ENCODE measurements around the gene FBL. TPM values are rescaled to one million over a fixed set of nuclear protein-coding genes. Genes with fewer than 3 reads are reported as not detected.

Gene FBL
- total and polyA plus RNA-seq, 10 of the 15 experiments (the other 5 are each of a cell fraction or from before 2014, with no cell fraction given): 156 to 1,083 (median 478) TPM

DNA sequence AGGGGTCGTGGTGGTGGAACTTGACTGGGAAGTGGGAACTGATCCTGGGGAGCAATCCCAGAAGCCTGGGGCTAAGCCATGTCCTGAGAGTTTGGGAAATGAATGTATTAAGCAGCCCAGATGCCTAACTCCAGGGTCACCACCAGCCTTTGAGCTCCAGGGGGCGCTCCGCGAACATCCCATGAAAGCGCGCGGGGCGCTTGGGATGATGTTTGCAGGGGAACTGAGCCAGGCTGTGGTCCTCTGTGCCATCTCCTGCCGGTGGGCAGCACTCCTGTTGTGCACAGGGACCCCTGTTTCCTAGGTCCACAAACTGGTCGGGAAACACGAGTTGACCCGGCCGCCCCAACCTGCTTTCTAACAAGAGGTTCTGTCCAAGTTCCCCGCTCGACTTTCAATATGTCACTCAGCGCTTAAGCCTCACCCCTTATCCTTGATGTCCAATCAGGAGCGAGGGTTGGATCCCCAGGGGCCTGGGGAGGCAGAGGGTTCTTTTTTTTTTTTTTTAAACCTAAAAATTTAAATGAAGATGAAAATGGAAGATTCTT, 53.1 kb downstream of the FBL start (continued):
- TF ChIP-seq CUX1 (IDR thresholded peaks at IDR 0.05; ENCODE audit: insufficient replicate concordance, low read depth, low read length): no peak
- TF ChIP-seq ZBTB33 (IDR thresholded peaks at IDR 0.05): no peak
- no peak for TF ChIP-seq MYC (IDR thresholded peaks at IDR 0.05; ENCODE audit: insufficient read depth, insufficient read length, insufficient replicate concordance, low read length, severe bottlenecking)
- TF ChIP-seq EZH2 (IDR thresholded peaks at IDR 0.05; ENCODE audit: borderline replicate concordance, control insufficient read depth, low read depth, low read length): no peak
- no peak for TF ChIP-seq IRF3 (IDR thresholded peaks at IDR 0.05)
- TF ChIP-seq MTA2 (IDR thresholded peaks at IDR 0.05; ENCODE audit: low read depth): no peak
- no peak for TF ChIP-seq POLR2A (IDR thresholded peaks at IDR 0.05; ENCODE audit: low read depth, low read length)
- TF ChIP-seq BCL11A (IDR thresholded peaks at IDR 0.05; ENCODE audit: low read depth, low read length): no peak
- TF ChIP-seq, protein P1, sequence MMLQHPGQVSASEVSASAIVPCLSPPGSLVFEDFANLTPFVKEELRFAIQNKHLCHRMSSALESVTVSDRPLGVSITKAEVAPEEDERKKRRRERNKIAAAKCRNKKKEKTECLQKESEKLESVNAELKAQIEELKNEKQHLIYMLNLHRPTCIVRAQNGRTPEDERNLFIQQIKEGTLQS (IDR thresholded peaks at IDR 0.05; ENCODE audit: borderline replicate concordance, extremely low read depth, low read depth, low read length): no peak
- TF ChIP-seq, protein P2, sequence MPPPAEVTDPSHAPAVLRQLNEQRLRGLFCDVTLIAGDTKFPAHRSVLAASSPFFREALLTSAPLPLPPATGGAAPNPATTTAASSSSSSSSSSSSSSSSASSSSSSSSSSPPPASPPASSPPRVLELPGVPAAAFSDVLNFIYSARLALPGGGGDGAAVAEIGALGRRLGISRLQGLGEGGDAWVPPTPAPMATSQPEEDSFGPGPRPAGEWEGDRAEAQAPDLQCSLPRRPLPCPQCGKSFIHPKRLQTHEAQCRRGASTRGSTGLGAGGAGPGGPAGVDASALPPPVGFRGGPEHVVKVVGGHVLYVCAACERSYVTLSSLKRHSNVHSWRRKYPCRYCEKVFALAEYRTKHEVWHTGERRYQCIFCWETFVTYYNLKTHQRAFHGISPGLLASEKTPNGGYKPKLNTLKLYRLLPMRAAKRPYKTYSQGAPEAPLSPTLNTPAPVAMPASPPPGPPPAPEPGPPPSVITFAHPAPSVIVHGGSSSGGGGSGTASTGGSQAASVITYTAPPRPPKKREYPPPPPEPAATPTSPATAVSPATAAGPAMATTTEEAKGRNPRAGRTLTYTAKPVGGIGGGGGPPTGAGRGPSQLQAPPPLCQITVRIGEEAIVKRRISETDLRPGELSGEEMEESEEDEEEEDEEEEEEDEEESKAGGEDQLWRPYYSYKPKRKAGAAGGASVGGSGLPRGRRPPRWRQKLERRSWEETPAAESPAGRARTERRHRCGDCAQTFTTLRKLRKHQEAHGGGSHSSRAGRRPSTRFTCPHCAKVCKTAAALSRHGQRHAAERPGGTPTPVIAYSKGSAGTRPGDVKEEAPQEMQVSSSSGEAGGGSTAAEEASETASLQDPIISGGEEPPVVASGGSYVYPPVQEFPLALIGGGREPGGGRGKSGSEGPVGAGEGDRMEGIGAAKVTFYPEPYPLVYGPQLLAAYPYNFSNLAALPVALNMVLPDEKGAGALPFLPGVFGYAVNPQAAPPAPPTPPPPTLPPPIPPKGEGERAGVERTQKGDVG (CRISPR knock-in tag; IDR thresholded peaks at IDR 0.05): no peak
- TF ChIP-seq, protein P3, sequence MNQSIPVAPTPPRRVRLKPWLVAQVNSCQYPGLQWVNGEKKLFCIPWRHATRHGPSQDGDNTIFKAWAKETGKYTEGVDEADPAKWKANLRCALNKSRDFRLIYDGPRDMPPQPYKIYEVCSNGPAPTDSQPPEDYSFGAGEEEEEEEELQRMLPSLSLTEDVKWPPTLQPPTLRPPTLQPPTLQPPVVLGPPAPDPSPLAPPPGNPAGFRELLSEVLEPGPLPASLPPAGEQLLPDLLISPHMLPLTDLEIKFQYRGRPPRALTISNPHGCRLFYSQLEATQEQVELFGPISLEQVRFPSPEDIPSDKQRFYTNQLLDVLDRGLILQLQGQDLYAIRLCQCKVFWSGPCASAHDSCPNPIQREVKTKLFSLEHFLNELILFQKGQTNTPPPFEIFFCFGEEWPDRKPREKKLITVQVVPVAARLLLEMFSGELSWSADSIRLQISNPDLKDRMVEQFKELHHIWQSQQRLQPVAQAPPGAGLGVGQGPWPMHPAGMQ (IDR thresholded peaks at IDR 0.05; ENCODE audit: borderline replicate concordance): no peak
- TF ChIP-seq YY1 (IDR thresholded peaks at IDR 0.05; ENCODE audit: low read depth, low read length): peak; percentile 78
- 0 out of 2 replicates have a peak, but pooled peaks have one; percentile 32 for TF ChIP-seq SPI1 (IDR thresholded peaks at IDR 0.05; ENCODE audit: borderline replicate concordance, insufficient read depth, low read depth, low read length)
- TF ChIP-seq, protein P4, sequence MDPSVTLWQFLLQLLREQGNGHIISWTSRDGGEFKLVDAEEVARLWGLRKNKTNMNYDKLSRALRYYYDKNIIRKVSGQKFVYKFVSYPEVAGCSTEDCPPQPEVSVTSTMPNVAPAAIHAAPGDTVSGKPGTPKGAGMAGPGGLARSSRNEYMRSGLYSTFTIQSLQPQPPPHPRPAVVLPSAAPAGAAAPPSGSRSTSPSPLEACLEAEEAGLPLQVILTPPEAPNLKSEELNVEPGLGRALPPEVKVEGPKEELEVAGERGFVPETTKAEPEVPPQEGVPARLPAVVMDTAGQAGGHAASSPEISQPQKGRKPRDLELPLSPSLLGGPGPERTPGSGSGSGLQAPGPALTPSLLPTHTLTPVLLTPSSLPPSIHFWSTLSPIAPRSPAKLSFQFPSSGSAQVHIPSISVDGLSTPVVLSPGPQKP (IDR thresholded peaks at IDR 0.05; ENCODE audit: low read depth, low read length): no peak

All from GM12878 (cell line).